NCI-H1105 (cell line): Measurements from ENCODE around the gene ZFYVE9.
"Not testable (repeated sequence)": the region's sequence is repeated elsewhere in the genome, so short reads cannot be mapped to it uniquely, and the experiment has no call there.

Source experiments
- DNase-seq: peaks from one replicate; lab custom pipeline; 2025; lab: John Stamatoyannopoulos, UW

Gene ZFYVE9

GRCh38 chr1:52367272-52367671, 225.4 kb downstream of the ZFYVE9 start:
- DNase-seq, result no peak

GRCh38 chr1:52368383-52369172, 226.7 kb downstream of the ZFYVE9 start:
- DNase-seq, result peak; percentile 91

GRCh38 chr1:52369851-52370250, 228.0 kb downstream of the ZFYVE9 start:
- DNase-seq, result not testable (repeated sequence)

GRCh38 chr1:52385376-52385775, 243.5 kb downstream of the ZFYVE9 start:
- no peak for DNase-seq

- DNase-seq, result no peak
Observed at GRCh38 chr1:52386458-52386857, 244.6 kb downstream of the ZFYVE9 start.

- DNase-seq, result no peak
Observed at GRCh38 chr1:52393174-52393573, 251.3 kb downstream of the ZFYVE9 start.
